VCaP (cell line): ENCODE data around the gene IZUMO1R.
A peak's percentile ranks its signal among the peaks of the same experiment; 100 is the strongest.

Experiments
- H3K27ac ChIP-seq: fragments of 450-650 bp; 2 replicates; pipeline ENCODE4 v1.5.1; 2017
- TF ChIP-seq, protein P1 (sequence below): fragments of 450-650 bp; conservative IDR thresholded peaks from 2 replicates; pipeline ENCODE4 v1.5.1; 2017; ENCODE audit warnings: mild to moderate bottlenecking, moderate library complexity

Gene IZUMO1R

GRCh38 chr11:94281324-94281723 is 23.1 kb upstream of the IZUMO1R start:
- no peak overlapping the region for H3K27ac ChIP-seq
- TF ChIP-seq, protein P1, sequence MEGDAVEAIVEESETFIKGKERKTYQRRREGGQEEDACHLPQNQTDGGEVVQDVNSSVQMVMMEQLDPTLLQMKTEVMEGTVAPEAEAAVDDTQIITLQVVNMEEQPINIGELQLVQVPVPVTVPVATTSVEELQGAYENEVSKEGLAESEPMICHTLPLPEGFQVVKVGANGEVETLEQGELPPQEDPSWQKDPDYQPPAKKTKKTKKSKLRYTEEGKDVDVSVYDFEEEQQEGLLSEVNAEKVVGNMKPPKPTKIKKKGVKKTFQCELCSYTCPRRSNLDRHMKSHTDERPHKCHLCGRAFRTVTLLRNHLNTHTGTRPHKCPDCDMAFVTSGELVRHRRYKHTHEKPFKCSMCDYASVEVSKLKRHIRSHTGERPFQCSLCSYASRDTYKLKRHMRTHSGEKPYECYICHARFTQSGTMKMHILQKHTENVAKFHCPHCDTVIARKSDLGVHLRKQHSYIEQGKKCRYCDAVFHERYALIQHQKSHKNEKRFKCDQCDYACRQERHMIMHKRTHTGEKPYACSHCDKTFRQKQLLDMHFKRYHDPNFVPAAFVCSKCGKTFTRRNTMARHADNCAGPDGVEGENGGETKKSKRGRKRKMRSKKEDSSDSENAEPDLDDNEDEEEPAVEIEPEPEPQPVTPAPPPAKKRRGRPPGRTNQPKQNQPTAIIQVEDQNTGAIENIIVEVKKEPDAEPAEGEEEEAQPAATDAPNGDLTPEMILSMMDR, result no peak

DNA sequence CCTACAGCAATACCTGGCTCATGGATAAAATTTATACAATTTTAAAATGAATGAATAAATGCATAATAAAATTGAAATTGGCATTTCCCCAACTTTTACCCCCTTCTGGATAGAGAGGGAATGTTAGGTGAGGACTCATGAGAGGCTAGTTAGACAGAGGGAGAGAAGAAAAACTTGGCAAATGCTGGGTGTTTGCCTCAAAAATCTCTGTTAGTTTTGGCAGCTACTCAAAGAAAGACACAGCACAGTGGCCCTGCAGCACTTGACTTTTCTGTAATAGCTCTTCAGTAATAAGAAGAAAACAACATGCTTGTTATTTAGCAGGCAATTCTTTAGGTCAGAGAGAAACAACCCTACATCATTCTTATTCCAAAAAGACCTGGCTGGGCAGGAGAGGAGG is 20.7 kb upstream of the IZUMO1R start:
- no peak overlapping the region for H3K27ac ChIP-seq
- TF ChIP-seq, protein P1, result no peak

DNA sequence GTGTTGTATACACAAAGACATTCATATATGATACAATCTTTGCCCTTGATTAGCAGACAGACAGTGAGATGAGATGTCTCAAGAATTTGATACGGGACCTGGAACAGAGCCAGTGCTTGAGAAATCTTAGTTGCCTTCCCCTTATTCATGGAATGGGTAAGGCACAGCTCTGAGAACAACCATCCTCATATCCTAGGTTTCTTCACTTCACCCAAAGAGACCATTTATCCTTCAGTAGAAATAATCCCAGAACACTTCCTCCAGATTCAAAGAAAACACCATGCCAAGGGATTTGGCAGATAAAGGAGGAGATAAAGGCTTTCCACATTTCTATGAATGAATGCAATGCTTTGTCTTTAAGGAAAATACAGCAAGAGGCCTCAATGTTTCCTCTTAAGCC is 8.8 kb upstream of the IZUMO1R start:
- TF ChIP-seq, protein P1, result no peak

DNA sequence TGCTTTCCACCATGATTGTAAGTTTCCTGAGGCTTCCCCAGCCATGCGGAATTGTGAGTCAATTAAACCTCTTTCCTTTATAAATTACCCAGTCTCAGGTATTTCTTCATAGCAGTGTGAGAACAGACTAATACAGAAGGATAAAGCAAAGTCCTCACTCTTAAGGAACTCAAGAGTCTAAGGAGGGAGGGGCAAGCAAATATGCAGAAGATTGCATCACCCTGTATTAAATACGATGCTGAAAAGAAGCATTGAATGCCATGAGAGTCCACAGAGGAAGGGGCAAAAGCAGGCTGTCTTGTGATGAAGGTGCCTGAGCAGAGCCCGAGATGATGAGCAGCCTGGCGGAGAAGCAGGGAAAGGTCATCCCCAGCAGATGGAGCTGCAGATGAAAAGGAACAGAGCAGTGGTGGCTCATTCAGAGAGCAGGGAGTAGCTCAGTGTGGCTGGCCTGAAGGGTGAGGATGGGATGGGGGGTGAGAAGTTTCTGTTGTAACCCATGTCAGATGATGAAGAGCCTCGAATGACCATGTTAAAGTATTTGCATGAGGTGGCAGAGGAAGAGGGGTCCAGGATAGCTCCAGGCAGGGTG is 6.3 kb upstream of the IZUMO1R start:
- no peak overlapping the region for H3K27ac ChIP-seq
- TF ChIP-seq, protein P1, result no peak; the same call in 1 of the 2 replicates

More for the DNA sequence above, 8.8 kb upstream of the IZUMO1R start:
- H3K27ac ChIP-seq, result no peak overlapping the region

GRCh38 chr11:94302776-94303175 is 1.6 kb upstream of the IZUMO1R start:
- peak overlapping the region; percentile 64; the same call in 1 of the 2 replicates for H3K27ac ChIP-seq
- TF ChIP-seq, protein P1, result no peak

GRCh38 chr11:94305146-94305545 is 766 bp downstream of the IZUMO1R start:
- peak overlapping the region; percentile 64 for H3K27ac ChIP-seq

DNA sequence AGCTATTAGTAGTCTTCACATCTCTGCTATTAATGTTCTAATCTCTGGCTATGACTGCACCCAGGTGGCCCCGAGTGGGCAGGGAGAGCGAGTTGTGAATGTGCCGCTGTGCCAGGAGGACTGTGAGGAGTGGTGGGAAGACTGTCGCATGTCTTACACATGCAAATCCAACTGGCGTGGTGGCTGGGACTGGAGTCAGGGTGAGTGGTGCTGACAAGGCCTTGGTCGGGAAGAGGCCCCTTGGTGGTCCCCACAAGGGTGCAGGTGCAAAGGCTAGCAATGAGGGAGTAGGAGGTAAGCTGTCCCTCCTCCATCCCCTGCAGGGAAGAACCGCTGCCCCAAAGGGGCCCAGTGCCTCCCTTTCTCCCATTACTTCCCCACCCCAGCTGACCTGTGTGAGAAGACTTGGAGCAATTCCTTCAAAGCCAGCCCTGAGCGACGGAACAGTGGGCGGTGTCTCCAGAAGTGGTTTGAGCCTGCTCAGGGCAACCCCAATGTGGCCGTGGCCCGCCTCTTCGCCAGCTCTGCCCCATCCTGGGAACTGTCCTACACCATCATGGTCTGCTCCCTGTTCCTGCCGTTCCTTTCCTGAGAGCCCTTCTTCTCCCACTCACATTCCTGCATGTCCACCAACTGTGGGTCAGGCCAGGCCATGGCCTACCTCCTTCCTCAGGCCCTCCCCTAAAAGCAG is 2.9 kb downstream of the IZUMO1R start:
- TF ChIP-seq, protein P1, result no peak

More at GRCh38 chr11:94305146-94305545, 766 bp downstream of the IZUMO1R start:
- TF ChIP-seq, protein P1, result no peak

More for the DNA sequence above, 2.9 kb downstream of the IZUMO1R start:
- H3K27ac ChIP-seq, result no peak overlapping the region
